ENCODE data around the gene FUOM. TPM values are rescaled to one million over a fixed set of nuclear protein-coding genes. Genes with fewer than 3 reads are reported as not detected.

Gene FUOM
- total and polyA plus RNA-seq, 2 of the 8 experiments (the other 6 are each of a cell fraction or from before 2014, with no cell fraction given): 22.0 to 30.4 TPM

DNA sequence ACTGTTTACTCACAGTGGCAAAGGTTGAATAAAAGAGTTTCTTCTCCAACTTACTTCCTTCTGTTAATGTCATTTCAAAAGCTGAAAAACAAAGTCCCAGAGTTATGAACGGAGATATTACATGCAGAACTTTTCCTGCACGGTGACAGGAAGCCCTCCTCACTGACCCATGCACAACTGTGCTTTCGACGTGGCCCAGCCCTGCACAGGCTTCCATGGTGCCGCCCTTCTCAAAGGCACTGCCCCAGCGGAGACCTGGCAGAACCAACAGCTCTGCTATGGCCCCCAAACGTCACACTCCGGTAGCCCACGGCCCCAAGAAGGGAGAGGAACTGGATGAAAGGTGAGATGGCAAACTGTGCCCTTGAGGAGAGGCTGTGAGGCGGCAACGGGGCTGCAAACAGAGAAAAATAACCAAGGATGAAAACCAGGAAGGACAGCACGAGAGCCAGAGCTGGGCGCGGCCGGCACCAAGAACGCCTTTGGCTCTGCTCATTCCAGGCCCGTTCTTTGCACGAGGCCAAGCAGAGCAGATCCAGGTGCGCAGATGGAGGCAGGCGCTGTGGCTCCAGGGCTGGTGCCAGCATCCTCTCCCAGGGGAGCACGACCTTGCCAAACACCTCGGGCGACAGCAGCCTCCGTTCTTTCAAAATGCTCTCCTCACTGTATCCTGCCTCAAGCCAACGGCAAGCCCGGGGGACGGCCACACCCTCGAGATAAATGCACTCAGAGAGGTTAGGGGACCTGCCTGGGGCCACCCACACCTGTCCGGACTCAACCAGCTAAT, 7.0 kb upstream of the FUOM start:
- H4K5ac ChIP-seq (ENCODE audit: insufficient read length, low read depth, low read length): no peak overlapping the region
- H3K9ac ChIP-seq (replicated peaks in 1 of 4; ENCODE audit: extremely low read depth in 1 of 4, low read depth in 3 of 4, low read length in 3 of 4): no peak overlapping the region
- no peak overlapping the region for H3K4ac ChIP-seq (replicated peaks; ENCODE audit: insufficient read length, low read depth, low read length)
- H3K23ac ChIP-seq (ENCODE audit: insufficient read length): no peak overlapping the region
- H4K91ac ChIP-seq (replicated peaks; ENCODE audit: insufficient read length, low read length): no peak overlapping the region
- H3K4me3 ChIP-seq (ENCODE audit: extremely low read depth in 1 of 4, insufficient read depth in 2 of 4, low read depth in 3 of 4, low read length in 4 of 4): no peak overlapping the region
- peaks cover 23 to 56% (median 46%) of the 10 kb centered on the region in 4 experiments for H3K36me3 ChIP-seq (ENCODE audit: control insufficient read depth in 2 of 4, insufficient read depth in 4 of 4, low read length in 3 of 4)
- H2BK12ac ChIP-seq (ENCODE audit: low read depth, low read length): no peak overlapping the region
- CTCF ChIA-PET (ENCODE audit: partially characterized antibody): interaction anchor here (1.6 kb wide), 1 partner anchor 14 kb away, joined by 4 read pairs; no protein-coding TSS in a partner anchor
- no peak overlapping the region for H3K18ac ChIP-seq (ENCODE audit: extremely low read depth, low read length)
- no peaks in the 10 kb centered on the region; the same call in 1 of the 2 replicates for H3K23me2 ChIP-seq (ENCODE audit: low read depth, low read length)
- H3K79me2 ChIP-seq (ENCODE audit: control insufficient read depth in 1 of 2, insufficient read depth in 2 of 2, low read length in 2 of 2): no peaks in the 10 kb centered on the region
- DNase-seq (ENCODE audit: low read depth in 1 of 2, low spot score in 2 of 2): no peak
- no peak overlapping the region for H2BK20ac ChIP-seq (ENCODE audit: low read length)
- H2BK120ac ChIP-seq (replicated peaks; ENCODE audit: low read depth, low read length): no peak overlapping the region
- H2AFZ ChIP-seq (ENCODE audit: low read length): no peak overlapping the region
- H3K9me3 ChIP-seq (ENCODE audit: insufficient read depth in 2 of 2, low read depth in 1 of 2, low read length in 1 of 2): no peaks in the 10 kb centered on the region
- peaks cover 4 to 8% of the 10 kb centered on the region in 2 experiments for H4K20me1 ChIP-seq (replicated peaks in 1 of 2; ENCODE audit: control insufficient read depth in 1 of 2, insufficient read depth in 2 of 2, low read length in 2 of 2)
- H3K27ac ChIP-seq (ENCODE audit: low read depth, low read length): no peak overlapping the region
- no peak overlapping the region for H2BK15ac ChIP-seq (ENCODE audit: low read length)
- H3K56ac ChIP-seq (replicated peaks; ENCODE audit: insufficient read length, low read depth, low read length): no peak overlapping the region
- no peaks in the 10 kb centered on the region for H3K79me1 ChIP-seq (ENCODE audit: low read depth, low read length)
- FAIRE-seq: no peak
- peaks cover 0 to 8% (median 4%) of the 10 kb centered on the region in 4 experiments; a peak in 3 of 7 replicates for H3K27me3 ChIP-seq (replicated peaks in 1 of 4; ENCODE audit: control insufficient read depth in 3 of 4, extremely low read depth in 1 of 4, insufficient read depth in 3 of 4, low read length in 3 of 4)
- WGBS, 2 experiments (ENCODE audit: extremely low coverage in 1 of 2, insufficient coverage in 1 of 2, insufficient read length in 1 of 2, insufficient replicate concordance in 2 of 2, low coverage in 1 of 2, low lambda C conversion rate in 2 of 2, missing lambda C conversion rate in 1 of 2): 96% methylated on average over 29 of the region's 29 CpGs; no CpG with 5 or more reads in 1 of the 2 experiments
- POLR2A ChIA-PET (ENCODE audit: partially characterized antibody): no interaction called here
- no peak overlapping the region for H3K4me2 ChIP-seq (ENCODE audit: insufficient read depth in 1 of 2, low read depth in 2 of 2, low read length in 2 of 2)
- H4K8ac ChIP-seq (ENCODE audit: extremely low read depth, insufficient read depth, low read length): no peak overlapping the region
- no peak overlapping the region for H2BK5ac ChIP-seq (ENCODE audit: low read depth, low read length)
- H2AK5ac ChIP-seq (ENCODE audit: low read depth, low read length): no peak overlapping the region
- H3K4me1 ChIP-seq (replicated peaks in 1 of 4; ENCODE audit: control insufficient read depth in 3 of 4, insufficient read depth in 4 of 4, low read length in 3 of 4): no peaks in the 10 kb centered on the region
- H3K14ac ChIP-seq (ENCODE audit: insufficient read length): no peak overlapping the region
- no peak for TF ChIP-seq MAFK (IDR thresholded peaks at IDR 0.05; ENCODE audit: low read depth, low read length)
- TF ChIP-seq HDAC2 (IDR thresholded peaks at IDR 0.05; ENCODE audit: borderline replicate concordance in 1 of 2, low read depth in 2 of 2, low read length in 2 of 2): no peak
- TF ChIP-seq GABPA (IDR thresholded peaks at IDR 0.05; ENCODE audit: borderline replicate concordance, insufficient read depth, low read length): no peak
- no peak for TF ChIP-seq KDM5A (IDR thresholded peaks at IDR 0.05; ENCODE audit: low read length)
- no peak for TF ChIP-seq CTBP2 (IDR thresholded peaks at IDR 0.05; ENCODE audit: borderline replicate concordance, insufficient read depth, insufficient read length, low read length)
- TF ChIP-seq RFX5 (IDR thresholded peaks at IDR 0.05; ENCODE audit: borderline replicate concordance, low read depth, low read length): no peak
- TF ChIP-seq SP4 (IDR thresholded peaks at IDR 0.05; ENCODE audit: low read length): no peak
- no peak for TF ChIP-seq GTF2F1 (IDR thresholded peaks at IDR 0.05; ENCODE audit: borderline replicate concordance, low read depth, low read length)
- TF ChIP-seq ASH2L (IDR thresholded peaks at IDR 0.05; ENCODE audit: low read length): no peak
- no peak for TF ChIP-seq CBX5 (IDR thresholded peaks at IDR 0.05; ENCODE audit: low read depth, low read length)
- no peak for TF ChIP-seq RBBP5 (IDR thresholded peaks at IDR 0.05; ENCODE audit: borderline replicate concordance, low read depth, low read length)
- no peak for TF ChIP-seq PHF8 (conservative IDR thresholded peaks at IDR 0.05; ENCODE audit: low read depth, low read length)
